GM11168 (cell line): Measurements from ENCODE around the gene TRIP6.

ENCODE experiments used
- in situ Hi-C: fragments of 300-500 bp; cut with MboI; formaldehyde crosslinking; loops from one replicate; pipeline ENCODE4 v1.12.0; 2022; ENCODE audit warnings: low sequenced_read_pairs; ENCODE audit not compliant: unreplicated experiment

The TRIP6 gene, protein sequence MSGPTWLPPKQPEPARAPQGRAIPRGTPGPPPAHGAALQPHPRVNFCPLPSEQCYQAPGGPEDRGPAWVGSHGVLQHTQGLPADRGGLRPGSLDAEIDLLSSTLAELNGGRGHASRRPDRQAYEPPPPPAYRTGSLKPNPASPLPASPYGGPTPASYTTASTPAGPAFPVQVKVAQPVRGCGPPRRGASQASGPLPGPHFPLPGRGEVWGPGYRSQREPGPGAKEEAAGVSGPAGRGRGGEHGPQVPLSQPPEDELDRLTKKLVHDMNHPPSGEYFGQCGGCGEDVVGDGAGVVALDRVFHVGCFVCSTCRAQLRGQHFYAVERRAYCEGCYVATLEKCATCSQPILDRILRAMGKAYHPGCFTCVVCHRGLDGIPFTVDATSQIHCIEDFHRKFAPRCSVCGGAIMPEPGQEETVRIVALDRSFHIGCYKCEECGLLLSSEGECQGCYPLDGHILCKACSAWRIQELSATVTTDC

DNA sequence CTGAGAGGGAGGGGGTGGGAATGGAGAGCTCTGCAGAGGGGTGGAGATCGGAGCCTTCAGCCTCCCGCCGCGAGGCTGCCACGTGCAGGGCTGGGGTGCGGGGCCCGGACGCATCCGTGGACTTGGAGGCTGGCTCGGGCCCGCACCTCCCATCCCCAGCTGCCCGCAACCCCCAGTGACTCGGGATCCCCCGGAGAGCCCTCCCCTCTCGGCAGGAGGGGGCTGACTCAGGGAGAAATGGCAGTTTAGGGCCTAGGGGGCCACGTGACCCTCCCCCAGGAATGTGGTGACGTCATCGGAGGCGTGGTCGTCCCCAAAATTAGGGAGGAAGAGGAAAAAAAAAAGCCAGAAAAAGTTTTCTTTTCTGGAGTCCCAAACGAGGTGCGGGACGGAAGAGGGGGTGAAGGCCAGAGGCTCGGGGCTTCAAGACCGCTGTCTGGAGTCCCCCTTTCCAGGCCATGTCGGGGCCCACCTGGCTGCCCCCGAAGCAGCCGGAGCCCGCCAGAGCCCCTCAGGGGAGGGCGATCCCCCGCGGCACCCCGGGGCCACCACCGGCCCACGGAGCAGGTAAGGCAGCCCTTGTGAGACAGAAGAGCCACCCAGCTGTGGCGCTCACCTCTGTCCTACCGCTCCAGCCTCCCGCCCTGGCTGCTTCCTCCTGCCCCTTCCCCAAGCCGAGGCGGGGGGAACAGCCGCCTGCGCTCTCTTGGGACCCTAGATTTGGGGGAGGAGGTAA is at the start of gene TRIP6:
Gene TRIP6 (plus strand): TSS at position 348 of the 736 bp plus-strand sequence. CDS start 111 bp downstream, at position 459.
- in situ Hi-C loops = no loop called here

DNA sequence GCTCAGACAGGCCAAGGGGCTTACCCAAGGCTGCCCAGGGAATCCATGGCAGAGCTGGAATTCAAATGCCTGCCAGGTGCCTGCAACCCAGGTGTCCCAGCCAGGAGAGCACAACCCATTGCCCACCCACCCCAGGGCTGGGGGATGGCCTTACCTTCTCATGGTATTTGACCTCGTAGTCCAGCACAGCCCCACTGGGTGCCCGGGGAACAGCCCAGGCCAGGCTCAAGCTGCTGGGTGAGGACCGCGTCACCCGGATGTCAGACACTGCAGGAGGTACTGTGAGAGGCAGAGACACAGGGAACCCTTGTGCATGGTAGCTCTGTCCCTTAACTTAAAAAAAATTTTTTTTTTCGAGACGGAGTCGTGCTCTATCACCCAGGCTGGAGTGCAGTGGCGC is 48.8 kb upstream of the TRIP6 start:
- in situ Hi-C loops = no loop called here

DNA sequence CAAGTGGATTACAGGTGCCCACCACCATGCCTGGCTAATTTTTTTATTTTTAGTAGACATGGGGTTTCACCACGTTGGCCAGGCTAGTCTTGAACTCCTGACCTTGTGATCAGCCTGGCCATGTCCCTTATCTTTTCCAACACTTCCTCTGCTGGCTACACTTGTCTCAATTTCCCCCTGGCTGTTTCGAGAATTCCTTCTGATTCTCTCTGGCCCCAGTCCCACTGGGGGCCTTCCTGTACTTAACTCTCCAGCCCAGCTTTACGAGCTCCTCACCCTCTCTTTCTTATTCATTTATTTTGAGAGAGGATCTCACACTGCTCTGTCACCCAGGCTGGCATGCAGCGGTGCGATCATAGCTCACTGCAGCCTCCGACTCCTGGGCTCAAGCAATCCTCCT is 48.4 kb upstream of the TRIP6 start:
- in situ Hi-C loops = no loop called here

DNA sequence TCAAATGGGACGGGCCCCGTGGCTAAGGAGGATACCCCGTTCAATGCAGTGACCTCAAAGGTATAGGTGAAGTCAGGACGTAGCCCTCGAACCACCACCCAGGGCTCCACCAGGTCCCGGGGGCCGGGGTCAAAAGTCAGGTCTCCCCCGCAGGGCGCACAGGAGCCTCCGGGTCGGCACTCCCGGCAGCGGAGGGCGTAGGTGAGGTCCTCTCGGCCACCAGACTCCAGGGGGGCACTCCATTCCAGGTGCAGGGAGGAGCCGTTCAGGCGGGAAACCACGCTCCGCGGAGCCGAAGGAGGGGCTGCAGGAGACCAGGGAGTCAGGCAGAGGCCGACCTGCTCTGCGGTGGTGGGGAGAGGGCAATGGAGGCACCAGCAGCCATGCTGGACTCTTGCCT is 47.6 kb upstream of the TRIP6 start:
- in situ Hi-C loops = no loop called here

DNA sequence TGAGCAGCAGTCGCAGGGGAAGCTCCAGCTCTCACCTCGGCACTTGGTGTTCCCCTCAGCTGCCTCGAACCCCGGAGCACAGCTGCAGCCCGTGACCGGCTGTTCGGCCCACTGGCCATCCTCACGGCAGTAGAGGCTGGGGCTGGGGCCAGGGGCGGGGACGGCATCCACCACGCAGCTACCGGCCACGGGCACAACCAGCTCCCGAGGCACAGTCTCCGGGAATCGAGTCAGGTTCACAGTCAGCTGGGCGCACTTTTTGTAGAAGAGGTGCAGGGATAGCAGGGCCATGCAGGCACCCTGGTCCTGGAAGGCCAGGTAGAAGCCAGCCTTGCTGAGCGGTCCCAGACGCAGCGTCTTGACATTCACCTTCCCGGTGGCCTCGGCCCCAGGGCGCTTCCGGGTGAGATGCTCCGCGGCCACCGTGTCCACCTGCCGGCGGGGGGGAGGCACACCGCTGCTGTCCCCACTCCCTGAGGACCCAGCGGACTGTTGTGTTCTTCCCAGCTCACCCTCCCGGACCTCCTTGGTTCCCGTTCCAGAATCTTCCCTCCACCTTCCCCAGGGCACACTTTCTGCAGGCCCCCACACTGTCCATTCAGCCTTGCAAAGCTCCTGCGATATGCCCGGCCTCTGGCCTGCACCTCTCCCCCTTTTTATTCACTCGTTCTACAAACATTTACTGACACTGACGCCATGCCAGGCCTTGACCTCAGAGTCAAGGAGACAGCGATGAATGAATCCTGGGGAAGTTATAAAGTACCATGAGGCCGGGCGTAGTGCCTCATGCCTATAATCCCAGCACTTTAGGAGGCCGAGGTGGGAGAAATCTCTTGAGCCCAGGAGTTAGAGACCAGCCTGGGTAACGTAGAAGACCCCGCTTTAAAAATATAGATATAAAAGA is 44.7 kb upstream of the TRIP6 start:
- in situ Hi-C loops = no loop called here

DNA sequence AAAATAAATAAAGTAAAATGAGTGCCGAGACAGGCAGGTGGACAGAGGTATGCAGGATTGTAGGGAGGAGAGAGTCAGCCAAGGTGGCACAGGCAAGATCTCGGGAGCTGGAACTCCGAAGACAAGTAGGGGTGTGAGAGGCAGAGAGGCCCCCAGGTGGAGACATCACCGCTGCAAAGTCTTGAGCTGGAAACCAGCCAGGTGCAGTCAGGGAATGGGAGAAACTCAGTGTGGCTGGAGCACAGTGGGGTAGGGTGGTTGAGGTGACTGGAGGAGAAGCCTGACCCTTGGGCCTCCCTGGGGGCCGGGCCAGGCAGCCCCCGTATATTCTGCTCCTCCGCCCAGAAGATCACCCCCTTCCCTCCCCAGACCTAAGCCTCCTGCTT is 44.1 kb upstream of the TRIP6 start:
- in situ Hi-C loops = no loop called here

DNA sequence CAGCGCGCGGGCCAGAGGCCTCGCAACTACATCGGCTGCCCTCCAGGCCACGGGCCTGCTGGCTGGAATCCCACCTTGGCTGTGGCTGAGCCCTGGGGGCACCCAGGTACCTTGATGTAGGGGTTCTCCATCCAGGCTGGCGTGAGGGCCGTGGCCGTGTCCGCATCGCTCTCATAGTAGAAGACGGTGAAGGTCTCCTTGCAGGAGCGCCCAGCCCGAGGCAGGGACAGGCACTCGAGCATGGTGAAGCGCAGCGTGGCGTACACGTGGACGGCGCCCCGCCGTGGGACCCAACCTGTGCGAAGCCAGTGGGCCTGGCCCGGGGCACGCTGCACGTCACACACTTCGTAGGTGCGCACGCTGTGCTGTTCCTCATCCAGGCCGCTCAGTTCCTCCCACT is 43.7 kb upstream of the TRIP6 start:
- in situ Hi-C loops = no loop called here

DNA sequence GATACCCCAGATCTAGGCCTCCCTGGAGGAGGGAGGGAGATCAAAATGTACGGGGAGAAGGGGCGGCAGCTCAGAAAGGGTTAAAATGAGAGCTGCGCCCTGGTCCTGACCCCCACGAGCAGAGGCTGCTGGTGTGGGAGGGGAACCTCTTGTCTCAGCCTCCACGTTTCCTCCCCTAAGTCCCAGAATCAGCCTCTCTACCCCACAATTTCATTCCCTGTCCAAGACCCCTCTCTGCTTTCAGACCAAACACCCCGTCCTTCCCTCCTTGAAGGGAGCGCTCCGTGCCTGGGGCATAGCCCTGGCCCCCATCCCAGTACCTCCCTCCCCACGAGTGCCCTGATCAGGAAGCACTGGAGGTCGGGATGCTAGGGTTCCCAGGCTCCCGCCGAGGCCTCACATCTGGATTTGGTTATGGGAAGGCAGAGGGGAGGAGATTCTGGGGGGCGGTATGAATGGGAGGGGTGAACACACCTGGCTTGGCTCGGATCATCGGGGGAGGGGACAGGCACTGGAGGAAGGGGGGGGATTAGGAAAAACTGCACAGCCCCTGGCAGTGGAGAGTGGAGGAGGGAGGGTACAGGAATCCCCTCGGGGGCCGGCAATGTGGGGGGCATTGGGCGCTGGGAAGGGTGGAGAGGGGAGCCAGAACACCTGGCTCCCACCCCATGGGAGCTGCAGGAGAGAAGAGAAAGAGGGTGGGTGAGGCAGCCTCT is 42.5 kb upstream of the TRIP6 start:
- in situ Hi-C loops = no loop called here

DNA sequence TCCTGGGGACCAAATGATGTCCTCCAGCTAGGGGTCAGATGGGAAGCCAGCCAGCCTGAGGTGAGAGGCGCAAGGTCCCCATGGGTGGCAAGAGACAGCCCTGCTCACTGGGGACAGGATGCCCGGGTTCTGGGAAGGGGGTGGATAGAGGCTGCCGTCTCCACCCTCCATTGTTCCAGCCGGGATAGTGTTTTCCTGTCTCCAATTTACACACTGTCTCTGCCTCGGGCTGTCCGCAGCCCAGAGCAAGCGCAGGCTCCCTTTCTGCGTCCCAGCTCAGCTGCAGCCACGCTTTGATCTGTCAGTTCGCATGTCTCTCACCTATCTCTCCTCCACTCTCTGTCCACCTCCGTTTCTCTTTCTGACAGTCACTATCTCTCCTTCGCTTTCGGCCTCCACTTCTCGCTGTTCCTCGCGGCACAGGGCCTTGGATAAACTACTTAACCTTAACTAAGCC is 41.9 kb upstream of the TRIP6 start:
- in situ Hi-C loops = no loop called here

DNA sequence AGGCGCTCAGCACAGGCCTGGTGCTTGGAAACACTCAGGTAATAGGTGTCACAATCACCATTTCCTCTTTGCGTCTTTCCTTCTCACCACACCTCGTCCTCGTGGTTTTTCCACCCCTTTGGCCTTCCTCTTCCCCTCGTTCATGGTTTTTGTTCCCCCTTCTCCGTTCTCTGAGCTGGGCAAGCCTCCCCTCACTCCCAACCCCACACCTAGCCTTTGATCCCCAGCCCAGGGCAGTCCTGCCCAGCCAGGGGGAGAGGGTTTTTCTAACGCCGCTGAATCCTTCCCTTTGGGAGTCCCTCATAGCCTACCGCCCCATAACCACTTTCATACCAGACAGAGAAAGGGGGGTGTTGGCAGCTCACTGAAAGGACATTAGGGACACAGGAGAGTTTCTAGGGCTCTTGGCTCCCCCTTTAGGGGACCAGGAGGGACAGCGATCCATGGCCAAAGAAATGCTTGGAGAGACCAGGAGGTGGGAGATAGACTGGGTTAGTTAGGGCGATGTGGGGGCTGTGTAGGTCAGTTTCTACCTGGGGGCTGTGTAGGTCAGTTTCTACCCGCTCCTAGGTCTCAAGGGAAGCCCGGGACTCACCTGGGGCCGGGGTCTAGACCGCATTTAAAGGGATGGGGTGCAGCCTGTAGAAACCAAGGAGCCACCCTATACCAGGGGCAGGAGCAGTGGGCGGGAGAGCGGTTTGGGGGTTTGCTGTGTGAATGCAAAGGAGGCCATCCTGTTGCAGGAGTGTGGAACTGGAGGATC is 41.3 kb upstream of the TRIP6 start:
- in situ Hi-C loops = no loop called here

DNA sequence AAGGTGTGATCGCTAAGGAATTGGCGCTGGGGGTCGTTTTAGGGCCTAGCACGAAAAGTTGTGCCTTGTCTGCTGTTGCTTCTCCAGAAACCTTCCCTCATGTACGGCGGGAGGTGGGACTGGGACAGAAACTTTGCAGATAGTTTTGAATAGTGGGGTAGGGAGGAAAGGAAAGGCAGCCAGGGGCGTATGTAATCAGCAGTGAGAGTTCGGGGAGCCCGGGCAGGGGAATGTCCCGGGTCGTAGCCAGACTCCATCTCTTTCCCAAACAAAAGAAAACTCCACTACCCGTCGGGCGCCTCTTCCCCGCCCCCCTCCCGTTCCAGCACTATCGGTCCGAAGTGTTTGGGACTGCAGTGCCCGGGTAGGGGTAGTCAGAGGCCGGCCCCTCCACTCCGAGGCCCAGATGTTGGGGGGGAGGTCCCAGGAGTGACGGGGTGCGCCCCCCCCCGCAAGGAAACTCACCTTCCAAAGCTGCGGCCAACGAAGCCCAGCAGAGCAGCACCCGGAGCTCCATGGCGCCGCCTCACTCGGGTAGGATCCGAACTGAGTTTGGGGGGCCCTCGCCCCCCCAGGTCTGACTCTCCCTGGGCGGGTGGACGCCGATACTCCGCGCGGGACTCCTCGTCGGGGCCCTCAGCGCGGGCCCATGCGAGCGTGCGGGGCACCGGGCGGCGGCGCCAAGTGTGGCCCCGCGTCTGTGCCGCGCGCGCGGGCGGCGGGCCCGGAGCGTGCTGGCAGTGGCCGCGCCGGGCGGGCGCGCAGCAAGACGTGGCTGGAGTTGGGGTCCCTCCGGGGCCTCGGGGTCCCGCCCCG is 40.5 kb upstream of the TRIP6 start:
- in situ Hi-C loops = no loop called here

DNA sequence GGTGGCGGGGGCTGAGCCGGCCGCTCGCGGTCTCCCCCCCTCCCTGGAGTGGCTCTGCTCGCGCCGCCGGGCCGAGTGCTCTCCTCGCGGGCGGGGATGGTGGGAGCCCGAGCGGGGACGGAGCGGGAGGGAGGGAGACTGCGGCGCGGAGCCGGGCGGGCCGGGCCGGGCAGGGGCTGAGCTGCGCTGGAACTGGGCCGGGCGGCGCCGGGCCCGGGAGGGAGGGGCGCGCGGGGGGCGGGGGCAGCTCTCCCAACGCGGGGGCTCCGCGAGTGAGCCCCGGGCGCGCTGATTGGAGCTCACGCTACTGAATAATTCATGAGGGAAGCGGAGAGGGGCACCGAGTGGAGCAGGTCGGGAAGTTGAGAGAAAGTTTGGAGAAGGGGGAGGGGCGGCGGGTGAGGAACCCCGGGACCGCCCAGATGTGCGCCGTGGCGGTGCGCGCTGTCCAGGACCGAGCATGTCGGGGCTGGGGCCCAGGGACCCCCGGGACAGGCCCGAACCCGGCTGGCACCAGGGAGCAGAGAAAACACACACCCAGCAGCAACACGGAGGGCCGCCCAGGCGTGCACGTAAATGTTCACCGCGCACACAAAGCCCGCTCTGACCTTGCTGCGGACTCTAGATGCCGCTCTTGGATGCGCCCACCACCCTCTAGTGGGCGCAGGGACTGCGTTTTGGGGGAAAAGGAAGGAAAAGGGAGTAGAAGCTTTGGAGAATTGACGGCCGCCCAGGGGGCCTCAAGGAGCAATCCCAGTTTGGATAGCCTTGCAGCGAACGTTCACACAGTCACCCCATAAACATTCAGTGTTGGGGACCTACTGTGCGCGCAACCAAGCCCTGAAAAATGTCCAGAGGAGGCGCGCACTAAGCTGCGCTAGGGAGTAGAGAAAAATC is 39.6 kb upstream of the TRIP6 start, which contains the start of gene EPHB4:
Gene EPHB4 (minus strand): TSS at position 194 of the 897 bp plus-strand sequence. CDS start 493 bp downstream, outside the sequence.
- in situ Hi-C loops = no loop called here

DNA sequence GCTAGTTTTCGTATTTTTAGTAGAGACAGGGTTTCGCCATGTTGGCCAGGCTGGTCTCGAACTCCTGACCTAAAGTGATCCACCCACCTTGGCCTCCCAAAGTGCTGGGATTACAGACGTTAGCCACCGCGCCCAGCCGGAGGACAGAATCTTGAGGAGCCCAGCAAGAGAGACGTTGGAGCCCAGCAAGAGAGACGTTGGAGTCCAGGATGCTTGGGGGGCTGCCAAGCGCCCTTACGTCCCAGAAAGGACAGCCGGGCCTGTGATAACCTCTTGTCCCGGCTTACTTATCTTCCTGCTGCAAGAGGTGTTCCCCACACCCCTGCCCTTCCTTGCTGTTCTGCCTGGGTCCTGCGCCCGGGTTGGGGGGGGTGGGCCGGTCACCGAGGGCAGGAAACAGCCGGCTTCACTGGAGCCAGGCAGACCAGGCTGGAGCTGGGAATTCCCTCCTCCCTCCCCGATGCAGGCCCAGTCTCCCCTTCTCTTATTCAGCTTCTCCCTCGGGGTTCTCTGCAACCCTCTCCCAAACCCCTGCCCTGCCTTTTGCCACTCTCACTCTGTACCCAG is 38.0 kb upstream of the TRIP6 start:
- in situ Hi-C loops = no loop called here

DNA sequence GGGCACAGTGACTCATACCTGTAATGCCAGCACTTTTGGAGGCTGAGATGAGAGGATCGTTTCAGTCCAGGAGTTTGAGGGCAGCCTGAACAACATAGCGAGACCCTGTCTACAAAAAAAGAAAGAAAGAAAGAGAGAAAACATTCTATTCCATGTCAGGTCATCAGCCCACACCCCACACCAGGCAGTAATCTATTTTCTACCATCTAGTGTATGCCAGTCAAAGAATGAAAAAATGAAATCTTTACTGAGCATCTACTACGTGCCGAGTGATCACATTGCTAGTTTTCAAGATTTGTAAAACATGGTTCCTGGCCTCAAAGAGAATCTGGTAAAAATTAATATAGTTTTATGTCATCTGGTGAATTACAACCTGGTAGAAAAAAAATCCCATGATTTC is 36.8 kb upstream of the TRIP6 start:
- in situ Hi-C loops = no loop called here

DNA sequence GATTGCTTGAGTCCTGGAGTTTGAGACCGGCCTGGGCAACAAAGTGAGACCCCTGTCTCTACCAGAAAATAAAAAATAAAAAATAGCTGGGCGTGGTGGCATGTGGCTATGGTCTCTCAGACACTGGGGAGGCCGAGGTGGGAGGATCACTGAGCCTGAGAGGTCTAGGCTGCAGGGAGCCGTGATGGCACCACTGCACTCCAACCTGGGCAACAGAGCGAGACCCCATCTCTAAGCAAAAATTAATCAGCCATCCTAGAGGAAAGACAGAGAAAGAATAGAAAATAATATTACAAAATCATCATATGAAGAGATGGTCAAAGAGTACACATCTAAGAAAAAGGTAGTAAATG is 34.9 kb upstream of the TRIP6 start:
- in situ Hi-C loops = no loop called here

DNA sequence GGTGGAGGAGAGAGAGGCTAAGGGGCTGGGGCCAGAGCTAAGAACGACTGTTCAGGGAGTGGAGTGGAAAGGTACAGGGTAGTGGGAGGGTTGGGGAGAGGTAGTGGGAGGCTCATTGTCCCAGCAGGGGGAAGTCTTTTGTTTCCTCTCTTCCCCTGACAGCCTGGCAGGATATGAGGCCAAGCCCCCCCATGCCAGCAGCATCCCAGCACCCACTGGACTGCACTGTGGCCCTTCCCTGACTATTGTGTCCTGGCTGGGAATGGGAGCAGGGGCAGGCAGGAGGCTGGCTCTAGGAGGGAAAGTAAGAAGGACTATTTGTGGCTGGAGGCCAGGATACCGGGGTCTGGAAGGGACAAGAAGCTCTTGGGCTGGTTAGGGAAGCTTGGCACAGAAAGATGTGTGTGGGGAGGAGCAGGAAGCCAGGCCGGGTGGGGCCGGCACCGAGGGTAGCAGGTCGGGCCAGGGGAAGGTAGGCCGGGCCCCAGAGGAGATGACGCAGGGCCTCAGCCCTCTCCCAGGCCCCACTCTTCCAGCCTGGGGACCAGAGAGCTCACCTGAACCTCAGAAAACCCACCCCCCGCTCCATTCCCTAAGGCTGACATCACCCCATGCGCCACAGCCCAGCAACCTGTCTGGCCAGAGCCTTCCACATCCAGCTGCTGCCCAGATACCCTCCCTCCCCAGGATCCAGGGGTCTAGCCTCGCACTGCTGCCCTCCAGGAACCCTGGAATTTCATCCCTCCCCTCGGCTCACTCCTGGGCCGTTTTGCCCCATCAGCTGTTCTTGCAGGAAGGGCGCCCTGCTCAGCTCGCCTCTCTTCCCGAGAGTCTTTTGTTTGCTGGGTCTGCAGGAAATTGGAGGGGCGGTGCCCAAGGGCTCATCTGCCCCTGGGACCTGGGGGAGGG is 31.0 kb upstream of the TRIP6 start:
- in situ Hi-C loops = no loop called here
